ENCODE results near the gene KIF21A. TPM values are rescaled to one million over a fixed set of nuclear protein-coding genes. Genes with fewer than 3 reads are reported as not detected.

Gene KIF21A
- total RNA-seq, 1 experiment from 2014 or later: 3.3 TPM

DNA sequence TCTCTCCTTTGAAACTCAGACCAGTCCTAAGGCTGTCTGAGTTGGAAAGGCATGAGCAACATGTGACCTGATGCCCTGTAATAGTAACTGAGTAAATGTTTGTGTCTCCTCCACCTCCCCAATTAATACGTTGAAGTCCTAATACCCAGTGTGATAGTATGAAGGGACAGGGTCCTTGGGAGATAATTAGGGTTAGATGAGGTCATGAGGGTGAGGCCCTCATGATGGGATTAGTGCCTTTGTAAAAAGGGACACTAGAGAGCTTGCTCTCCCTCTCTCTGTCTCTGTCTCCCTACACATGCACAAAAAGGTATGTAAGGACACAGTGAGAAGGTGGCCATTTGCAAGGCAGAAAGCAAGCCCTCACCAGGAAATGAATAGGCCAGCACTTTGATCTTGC is 18.1 kb upstream of the KIF21A start:
- Histone ChIP-seq H3K36me3 (ENCODE audit: insufficient read depth, low read length, poor library complexity, severe bottlenecking) (no peaks in the 10 kb centered on the region), H3K4me3 (ENCODE audit: low read depth, low read length, poor library complexity, severe bottlenecking) (no peak overlapping the region), H3K27ac (ENCODE audit: low read depth, low read length, poor library complexity, severe bottlenecking) (no peak overlapping the region), H3K9me3 (ENCODE audit: low read depth, low read length, poor library complexity, severe bottlenecking) (no peaks in the 10 kb centered on the region), H3K4me1 (ENCODE audit: insufficient read depth, low read length, poor library complexity, severe bottlenecking) (no peaks in the 10 kb centered on the region), H3K27me3 (replicated peaks; ENCODE audit: insufficient read depth, low read depth, low read length, poor library complexity) (no peaks in the 10 kb centered on the region)
- ChIA-PET CTCF (no interaction called here), POLR2A (ENCODE audit: low non-redundant PET) (no interaction called here)
- TF ChIP-seq, protein P1, sequence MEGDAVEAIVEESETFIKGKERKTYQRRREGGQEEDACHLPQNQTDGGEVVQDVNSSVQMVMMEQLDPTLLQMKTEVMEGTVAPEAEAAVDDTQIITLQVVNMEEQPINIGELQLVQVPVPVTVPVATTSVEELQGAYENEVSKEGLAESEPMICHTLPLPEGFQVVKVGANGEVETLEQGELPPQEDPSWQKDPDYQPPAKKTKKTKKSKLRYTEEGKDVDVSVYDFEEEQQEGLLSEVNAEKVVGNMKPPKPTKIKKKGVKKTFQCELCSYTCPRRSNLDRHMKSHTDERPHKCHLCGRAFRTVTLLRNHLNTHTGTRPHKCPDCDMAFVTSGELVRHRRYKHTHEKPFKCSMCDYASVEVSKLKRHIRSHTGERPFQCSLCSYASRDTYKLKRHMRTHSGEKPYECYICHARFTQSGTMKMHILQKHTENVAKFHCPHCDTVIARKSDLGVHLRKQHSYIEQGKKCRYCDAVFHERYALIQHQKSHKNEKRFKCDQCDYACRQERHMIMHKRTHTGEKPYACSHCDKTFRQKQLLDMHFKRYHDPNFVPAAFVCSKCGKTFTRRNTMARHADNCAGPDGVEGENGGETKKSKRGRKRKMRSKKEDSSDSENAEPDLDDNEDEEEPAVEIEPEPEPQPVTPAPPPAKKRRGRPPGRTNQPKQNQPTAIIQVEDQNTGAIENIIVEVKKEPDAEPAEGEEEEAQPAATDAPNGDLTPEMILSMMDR (conservative IDR thresholded peaks at IDR 0.05; ENCODE audit: low read depth, low read length): no peak
- TF ChIP-seq EZH2 (IDR thresholded peaks at IDR 0.05; ENCODE audit: borderline replicate concordance, low read depth, low read length, poor library complexity, severe bottlenecking): no peak
- no peak for DNase-seq (ENCODE audit: low spot score)
- intact Hi-C loops (cut with micrococcal nuclease; ENCODE audit: unreplicated experiment): no loop called here
- no TSS peak for BruUV-seq (replicated peaks)

DNA sequence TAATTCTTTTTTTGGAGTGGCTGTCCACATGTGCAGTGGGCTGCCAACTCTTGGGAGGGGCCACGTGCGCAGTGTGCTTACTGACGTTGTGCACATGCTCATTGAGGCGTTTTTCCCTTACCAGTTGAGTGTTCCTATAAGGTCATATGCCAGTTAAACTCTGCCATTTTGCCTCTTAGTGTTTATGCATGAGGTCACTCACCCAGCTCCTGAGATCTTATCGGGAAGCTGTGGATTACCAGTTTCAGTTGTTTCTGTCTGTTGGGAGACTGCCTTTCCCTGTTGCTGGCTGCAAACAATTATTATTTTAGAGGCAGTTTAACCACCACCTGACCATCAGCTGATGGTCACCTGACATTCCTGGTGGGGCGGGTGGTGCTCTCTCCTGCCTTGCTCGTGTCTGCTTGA is 16.1 kb upstream of the KIF21A start:
- Histone ChIP-seq H3K4me1 (ENCODE audit: insufficient read depth, low read length, poor library complexity, severe bottlenecking) (no peaks in the 10 kb centered on the region), H3K36me3 (ENCODE audit: insufficient read depth, low read length, poor library complexity, severe bottlenecking) (no peaks in the 10 kb centered on the region), H3K27ac (ENCODE audit: low read depth, low read length, poor library complexity, severe bottlenecking) (no peak overlapping the region), H3K9me3 (ENCODE audit: low read depth, low read length, poor library complexity, severe bottlenecking) (no peaks in the 10 kb centered on the region), H3K4me3 (ENCODE audit: low read depth, low read length, poor library complexity, severe bottlenecking) (no peak overlapping the region), H3K27me3 (replicated peaks; ENCODE audit: insufficient read depth, low read depth, low read length, poor library complexity) (no peaks in the 10 kb centered on the region)
- no TSS peak for BruUV-seq (replicated peaks)
- ChIA-PET CTCF (no interaction called here), POLR2A (ENCODE audit: low non-redundant PET) (no interaction called here)
- DNase-seq (ENCODE audit: low spot score): no peak
- intact Hi-C loops (cut with micrococcal nuclease; ENCODE audit: unreplicated experiment): no loop called here
- TF ChIP-seq EZH2 (IDR thresholded peaks at IDR 0.05; ENCODE audit: borderline replicate concordance, low read depth, low read length, poor library complexity, severe bottlenecking): no peak
- TF ChIP-seq, protein P1 (conservative IDR thresholded peaks at IDR 0.05; ENCODE audit: low read depth, low read length): no peak

DNA sequence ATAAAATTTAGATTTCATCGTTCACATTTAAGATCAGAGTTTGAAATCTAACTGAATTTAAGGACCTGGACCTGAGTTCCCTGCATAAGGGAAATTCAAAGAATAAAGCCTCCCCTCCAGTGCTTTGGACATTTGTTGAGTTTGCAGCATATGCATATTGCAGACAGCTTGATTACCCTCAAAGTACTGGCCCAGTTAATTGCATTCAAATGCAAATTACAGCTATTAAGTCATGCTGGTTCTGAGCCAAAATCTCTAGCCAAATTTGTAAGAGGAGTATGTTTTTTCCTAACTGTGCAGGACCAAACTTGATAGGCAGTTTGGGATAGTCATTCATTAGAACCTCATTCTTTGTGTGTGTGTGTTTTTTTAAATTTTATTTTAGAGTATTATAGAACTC is 9.1 kb upstream of the KIF21A start:
- no peak overlapping the region for H3K27ac ChIP-seq (ENCODE audit: low read depth, low read length, poor library complexity, severe bottlenecking)
- no peaks in the 10 kb centered on the region for H3K9me3 ChIP-seq (ENCODE audit: low read depth, low read length, poor library complexity, severe bottlenecking)
- CTCF ChIA-PET: no interaction called here
- H3K36me3 ChIP-seq (ENCODE audit: insufficient read depth, low read length, poor library complexity, severe bottlenecking): no peaks in the 10 kb centered on the region
- BruUV-seq (replicated peaks): no TSS peak
- no peaks in the 10 kb centered on the region for H3K27me3 ChIP-seq (replicated peaks; ENCODE audit: insufficient read depth, low read depth, low read length, poor library complexity)
- POLR2A ChIA-PET (ENCODE audit: low non-redundant PET): no interaction called here
- H3K4me1 ChIP-seq (ENCODE audit: insufficient read depth, low read length, poor library complexity, severe bottlenecking): no peaks in the 10 kb centered on the region
- intact Hi-C loops (cut with micrococcal nuclease; ENCODE audit: unreplicated experiment): no loop called here
- no peak overlapping the region for H3K4me3 ChIP-seq (ENCODE audit: low read depth, low read length, poor library complexity, severe bottlenecking)
- DNase-seq (ENCODE audit: low spot score): no peak
- TF ChIP-seq, protein P1 (conservative IDR thresholded peaks at IDR 0.05; ENCODE audit: low read depth, low read length): no peak
- TF ChIP-seq EZH2 (IDR thresholded peaks at IDR 0.05; ENCODE audit: borderline replicate concordance, low read depth, low read length, poor library complexity, severe bottlenecking): no peak
